Endothelial cell of umbilical vein (primary cell): ENCODE results near the gene PRDM2. TPM values are rescaled to one million over a fixed set of nuclear protein-coding genes. Genes with fewer than 3 reads are reported as not detected.

ENCODE experiments used
- BruUV-seq: library from RNA; stranded (reverse); fragments of 400-500 nt; replicated peaks from 2 replicates; lab custom pipeline; 2021; lab: Mats Ljungman, UMichigan
- CTCF ChIA-PET: fragments of 300-600, 350-600 bp; sonication (Branson Sonifier 250); formaldehyde crosslinking; loops from one replicate; lab custom pipeline; 2021; ENCODE audit warnings: antibody characterized with exemption, inconsistent platforms; lab: Charles Lee
- POLR2A ChIA-PET: fragments of 300-600, 350-600 bp; sonication (Branson Sonifier 250); formaldehyde crosslinking; loops from one replicate; lab custom pipeline; 2021; ENCODE audit warnings: antibody characterized with exemption, inconsistent platforms; lab: Charles Lee
- DNase-seq: peaks from one replicate; pipeline ENCODE4 v3.0.0-alpha.2; 2011; ENCODE audit warnings: low read depth, low spot score
- FAIRE-seq: peaks from 2 replicates; lab custom pipeline; 2011; peaks lifted over from hg19 to GRCh38; lab: Jason Lieb, UNC
- H2AFZ ChIP-seq: 2 replicates; pipeline ENCODE4 v1.6.0; 2012; ENCODE audit warnings: low read depth, low read length, control low read depth, inconsistent platforms
- H3K27ac ChIP-seq: 2 replicates; pipeline ENCODE4 v1.5.1; 2011; ENCODE audit warnings: low read depth, mild to moderate bottlenecking, control low read depth, low read length, moderate library complexity; ENCODE audit not compliant: insufficient read depth
- H3K27me3 ChIP-seq, 2 experiments: 2 replicates each; pipeline versions ENCODE4 v1.6.0 to v1.6.1; 2011; ENCODE audit warnings: low read length in 2 of 2, mixed read lengths in 1 of 2; ENCODE audit not compliant: control insufficient read depth in 2 of 2, insufficient read depth in 2 of 2
- H3K36me3 ChIP-seq, 2 experiments: 2 replicates in 1 of 2; 3 replicates in 1 of 2; pipeline ENCODE4 v1.5.1; 2011; ENCODE audit warnings: low read length in 2 of 2, mild to moderate bottlenecking in 1 of 2, moderate library complexity in 1 of 2; ENCODE audit not compliant: control insufficient read depth in 2 of 2, insufficient read depth in 2 of 2; ENCODE audit errors: extremely low read depth in 1 of 2
- H3K4me1 ChIP-seq: 3 replicates; pipeline ENCODE4 v1.5.1; 2011; ENCODE audit warnings: mild to moderate bottlenecking, low read length; ENCODE audit not compliant: control insufficient read depth, insufficient read depth; ENCODE audit errors: extremely low read depth
- H3K4me2 ChIP-seq: 2 replicates; pipeline ENCODE4 v1.6.1; 2011; ENCODE audit warnings: low read length, control low read depth, mixed read lengths; ENCODE audit not compliant: insufficient read depth
- H3K4me3 ChIP-seq, 3 experiments: fragments of 200-600 bp in 1 of 3; sonication (generic), shearing (Covaris generic) in 1 of 3; replicated peaks in 1 of 3; 2 replicates each; pipeline ENCODE4 v1.5.1; 2011 to 2016; ENCODE audit warnings: control low read depth in 3 of 3, low read length in 3 of 3, mild to moderate bottlenecking in 2 of 3, inconsistent platforms in 1 of 3, low read depth in 1 of 3, moderate library complexity in 1 of 3; ENCODE audit not compliant: insufficient read depth in 1 of 3
- H3K79me2 ChIP-seq: 2 replicates; pipeline ENCODE4 v1.6.0; 2012; ENCODE audit warnings: low read length, inconsistent platforms; ENCODE audit not compliant: control insufficient read depth, insufficient read depth
- H3K9ac ChIP-seq: replicated peaks from 2 replicates; pipeline ENCODE3; 2011; ENCODE audit warnings: low read length, control low read depth; ENCODE audit not compliant: insufficient read depth; ENCODE audit errors: extremely low read depth
- H3K9me1 ChIP-seq: replicated peaks from 3 replicates; pipeline ENCODE4 v1.6.0; 2011; ENCODE audit warnings: mild to moderate bottlenecking, low read length; ENCODE audit not compliant: control insufficient read depth, insufficient read depth; ENCODE audit errors: extremely low read depth
- H3K9me3 ChIP-seq: replicated peaks from 2 replicates; pipeline ENCODE4 v1.5.1; 2012; ENCODE audit warnings: low read length, inconsistent platforms; ENCODE audit not compliant: control insufficient read depth, insufficient read depth
- H4K20me1 ChIP-seq: replicated peaks from 2 replicates; pipeline ENCODE3; 2011; ENCODE audit warnings: mild to moderate bottlenecking, low read length; ENCODE audit not compliant: control insufficient read depth, insufficient read depth; ENCODE audit errors: extremely low read depth
- JUN ChIP-seq: IDR thresholded peaks from 2 replicates; pipeline ENCODE4 v1.6.1; 2011; ENCODE audit warnings: borderline replicate concordance, low read depth; ENCODE audit not compliant: insufficient read length, insufficient read depth
- MAX ChIP-seq: IDR thresholded peaks from 2 replicates; pipeline ENCODE4 v1.6.1; 2011; ENCODE audit not compliant: insufficient read depth, insufficient read length
- MYC ChIP-seq: IDR thresholded peaks from one replicate; pipeline ENCODE4 v1.6.1; 2011; ENCODE audit warnings: mild to moderate bottlenecking, low read depth, low read length
- dilution Hi-C: fragments of 300-500 bp; cut with MboI; formaldehyde crosslinking; loops from one replicate; pipeline ENCODE4 v1.15.0; 2019; ENCODE audit warnings: low sequenced_read_pairs; ENCODE audit not compliant: extremely low pct_ligation_motif_present
- intact Hi-C: fragments of 100-400 bp; cut with micrococcal nuclease; formaldehyde crosslinking; loops from one replicate; pipeline ENCODE4 v1.10.0; 2022
- polyA plus RNA-seq, 4 experiments: library from polyadenylated mRNA; depleted of rRNA in 3 of 4; stranded (reverse) in 3 of 4; unstranded in 1 of 4; fragments of >200 nt; gene quantifications; 2 replicates each; pipeline versions ENCODE4 v1.2.1 to v1.2.3, GENCODE V29; 2011 to 2012; ENCODE audit warnings: missing spikeins in 1 of 4
- small RNA-seq: library from RNA; depleted of rRNA; stranded (forward); fragments of <200 nt; gene quantifications from one replicate; pipeline ENCODE3, GENCODE V24; 2012; ENCODE audit warnings: low replicate concordance, low read depth; ENCODE audit not compliant: insufficient read depth, insufficient read length
- total RNA-seq: library from RNA; stranded (reverse); gene quantifications from 2 replicates; pipeline ENCODE4 v1.2.3, GENCODE V29; 2021
- TF ChIP-seq, protein P1 (sequence below), 2 donors: IDR thresholded peaks; 1 replicate in 1 of 2; 2 replicates in 1 of 2; pipeline ENCODE4 v1.5.1; 2011; ENCODE audit warnings: low read length in 2 of 2, mild to moderate bottlenecking in 2 of 2, moderate library complexity in 2 of 2, control low read depth in 1 of 2, inconsistent platforms in 1 of 2, low read depth in 1 of 2; ENCODE audit not compliant: insufficient read depth in 1 of 2; ENCODE audit errors: extremely low read depth in 1 of 2

The PRDM2 gene
- total and polyA plus RNA-seq, 2 donors (not counting 3 experiments of a cell fraction or from before 2014, with no cell fraction given) = 11.3 to 35.7 TPM

- Histone ChIP-seq H3K4me2 (no peak overlapping the region), H2AFZ (no peak overlapping the region), H3K79me2 (no peaks in the 10 kb centered on the region), H4K20me1 (no peaks in the 10 kb centered on the region), H3K4me3 (no peak overlapping the region), H3K4me1 (no peaks in the 10 kb centered on the region), H3K9me3 (no peaks in the 10 kb centered on the region), H3K9me1 (no peaks in the 10 kb centered on the region), H3K27me3 (no peaks in the 10 kb centered on the region), H3K36me3 (no peaks in the 10 kb centered on the region), H3K27ac (no peak overlapping the region), H3K9ac (no peak overlapping the region)
- dilution Hi-C loops = no loop called here
- TF ChIP-seq JUN = no peak
- ChIA-PET POLR2A (no interaction called here), CTCF (no interaction called here)
- BruUV-seq = no TSS peak
- intact Hi-C loops = no loop called here
- FAIRE-seq (no peak), DNase-seq (no peak)
These were observed 171.9 kb downstream of the PRDM2 start for GRCh38 chr1:13871886-13872285.

- no peak overlapping the region for H3K4me3 ChIP-seq
- H2AFZ ChIP-seq = no peak overlapping the region
- FAIRE-seq (no peak), DNase-seq (no peak)
- no peaks in the 10 kb centered on the region for H3K36me3 ChIP-seq
- no peak overlapping the region for H3K9ac ChIP-seq
- H3K4me2 ChIP-seq = no peak overlapping the region
- ChIA-PET CTCF (no interaction called here), POLR2A (no interaction called here)
- no peaks in the 10 kb centered on the region for H3K9me3 ChIP-seq
- H3K27ac ChIP-seq = no peak overlapping the region
- dilution Hi-C loops (no loop called here), intact Hi-C loops (no loop called here)
- BruUV-seq = no TSS peak
- no peaks in the 10 kb centered on the region for H4K20me1 ChIP-seq
- no peaks in the 10 kb centered on the region for H3K4me1 ChIP-seq
- H3K27me3 ChIP-seq = no peaks in the 10 kb centered on the region
- H3K9me1 ChIP-seq = no peaks in the 10 kb centered on the region
- no peak for TF ChIP-seq MAX
- TF ChIP-seq, protein P1, sequence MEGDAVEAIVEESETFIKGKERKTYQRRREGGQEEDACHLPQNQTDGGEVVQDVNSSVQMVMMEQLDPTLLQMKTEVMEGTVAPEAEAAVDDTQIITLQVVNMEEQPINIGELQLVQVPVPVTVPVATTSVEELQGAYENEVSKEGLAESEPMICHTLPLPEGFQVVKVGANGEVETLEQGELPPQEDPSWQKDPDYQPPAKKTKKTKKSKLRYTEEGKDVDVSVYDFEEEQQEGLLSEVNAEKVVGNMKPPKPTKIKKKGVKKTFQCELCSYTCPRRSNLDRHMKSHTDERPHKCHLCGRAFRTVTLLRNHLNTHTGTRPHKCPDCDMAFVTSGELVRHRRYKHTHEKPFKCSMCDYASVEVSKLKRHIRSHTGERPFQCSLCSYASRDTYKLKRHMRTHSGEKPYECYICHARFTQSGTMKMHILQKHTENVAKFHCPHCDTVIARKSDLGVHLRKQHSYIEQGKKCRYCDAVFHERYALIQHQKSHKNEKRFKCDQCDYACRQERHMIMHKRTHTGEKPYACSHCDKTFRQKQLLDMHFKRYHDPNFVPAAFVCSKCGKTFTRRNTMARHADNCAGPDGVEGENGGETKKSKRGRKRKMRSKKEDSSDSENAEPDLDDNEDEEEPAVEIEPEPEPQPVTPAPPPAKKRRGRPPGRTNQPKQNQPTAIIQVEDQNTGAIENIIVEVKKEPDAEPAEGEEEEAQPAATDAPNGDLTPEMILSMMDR (IDR thresholded peaks at IDR 0.05; ENCODE audit: extremely low read depth in 1 of 2, insufficient read depth in 1 of 2, low read depth in 1 of 2, low read length in 2 of 2) = no peak
- TF ChIP-seq MYC = no peak
- no peaks in the 10 kb centered on the region for H3K79me2 ChIP-seq
These were observed 173.0 kb downstream of the PRDM2 start for GRCh38 chr1:13873032-13873431.

Small RNA genes within 50 kb of the gene (small RNA-seq; reads per million reads assigned to genes)
- gene RF00564 = not detected

Other genes with a start within 250 kb of the PRDM2 start
- not detected in 2 replicates for gene LRRC38, start 186.2 kb upstream of the PRDM2 start, total RNA-seq
- gene LRRC38, start 186.2 kb upstream of the PRDM2 start, polyA plus RNA-seq = not detected in 2 replicates
- gene PDPN, start 116.4 kb upstream of the PRDM2 start, total RNA-seq = not detected in 2 replicates
- gene PDPN, start 116.4 kb upstream of the PRDM2 start, polyA plus RNA-seq = not detected in 2 replicates